BE2C (cell line): Measurements from ENCODE around the gene SMIM5.
"Not testable (repeated sequence)": the region's sequence is repeated elsewhere in the genome, so short reads cannot be mapped to it uniquely, and the experiment has no call there.

Experiments
- DNase-seq: peaks from one replicate; pipeline ENCODE4 v3.0.0-alpha.2; 2020
- H3K27me3 ChIP-seq: fragments of 250-450 bp; sonication (Bioruptor Pico); 2 replicates; pipeline ENCODE4 v1.5.1; 2020; ENCODE audit warnings: mild to moderate bottlenecking
- H3K36me3 ChIP-seq: fragments of 250-450 bp; sonication (Bioruptor Pico); 2 replicates; pipeline ENCODE4 v1.5.1; 2020; ENCODE audit warnings: mild to moderate bottlenecking
- H3K4me1 ChIP-seq: fragments of 250-450 bp; sonication (Bioruptor Pico); 2 replicates; pipeline ENCODE4 v1.5.1; 2020
- H3K4me3 ChIP-seq: 2 replicates; pipeline ENCODE4 v1.5.1; 2011; ENCODE audit warnings: low read depth, low read length
- H3K9me3 ChIP-seq: fragments of 250-450 bp; sonication (Bioruptor Pico); 2 replicates; pipeline ENCODE4 v1.5.1; 2020
- TF ChIP-seq, protein P1 (sequence below): IDR thresholded peaks from 2 replicates; pipeline ENCODE4 v1.5.1; 2012; ENCODE audit warnings: mild to moderate bottlenecking, low read depth, low read length

The SMIM5 gene

DNA sequence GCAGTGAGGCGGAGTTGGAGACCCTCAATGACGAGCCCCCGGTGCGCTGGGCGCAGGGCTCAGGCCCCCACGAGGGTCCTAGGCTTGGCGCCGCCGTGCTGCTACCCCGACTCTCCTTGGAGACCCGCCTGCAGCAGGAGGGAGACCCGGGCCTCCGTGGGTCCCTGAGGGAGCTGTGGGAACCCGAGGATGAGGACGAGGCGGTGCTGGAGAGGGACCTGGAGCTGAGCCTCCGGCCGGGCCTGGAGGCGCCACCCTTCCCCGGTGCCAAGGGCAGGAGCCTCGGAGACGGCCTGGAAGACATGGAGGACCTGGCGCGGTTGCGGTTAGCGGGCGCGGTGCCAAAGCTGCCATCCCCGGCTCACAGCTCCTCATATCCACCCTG is 43.3 kb upstream of the SMIM5 start:
- no peaks in the 10 kb centered on the region for H3K36me3 ChIP-seq
- peak overlapping the region; percentile 51 for H3K4me3 ChIP-seq
- DNase-seq: no peak
- H3K9me3 ChIP-seq: no peaks in the 10 kb centered on the region
- H3K27me3 ChIP-seq: no peaks in the 10 kb centered on the region
- H3K4me1 ChIP-seq: no peaks in the 10 kb centered on the region
- TF ChIP-seq, protein P1, sequence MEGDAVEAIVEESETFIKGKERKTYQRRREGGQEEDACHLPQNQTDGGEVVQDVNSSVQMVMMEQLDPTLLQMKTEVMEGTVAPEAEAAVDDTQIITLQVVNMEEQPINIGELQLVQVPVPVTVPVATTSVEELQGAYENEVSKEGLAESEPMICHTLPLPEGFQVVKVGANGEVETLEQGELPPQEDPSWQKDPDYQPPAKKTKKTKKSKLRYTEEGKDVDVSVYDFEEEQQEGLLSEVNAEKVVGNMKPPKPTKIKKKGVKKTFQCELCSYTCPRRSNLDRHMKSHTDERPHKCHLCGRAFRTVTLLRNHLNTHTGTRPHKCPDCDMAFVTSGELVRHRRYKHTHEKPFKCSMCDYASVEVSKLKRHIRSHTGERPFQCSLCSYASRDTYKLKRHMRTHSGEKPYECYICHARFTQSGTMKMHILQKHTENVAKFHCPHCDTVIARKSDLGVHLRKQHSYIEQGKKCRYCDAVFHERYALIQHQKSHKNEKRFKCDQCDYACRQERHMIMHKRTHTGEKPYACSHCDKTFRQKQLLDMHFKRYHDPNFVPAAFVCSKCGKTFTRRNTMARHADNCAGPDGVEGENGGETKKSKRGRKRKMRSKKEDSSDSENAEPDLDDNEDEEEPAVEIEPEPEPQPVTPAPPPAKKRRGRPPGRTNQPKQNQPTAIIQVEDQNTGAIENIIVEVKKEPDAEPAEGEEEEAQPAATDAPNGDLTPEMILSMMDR: no peak

DNA sequence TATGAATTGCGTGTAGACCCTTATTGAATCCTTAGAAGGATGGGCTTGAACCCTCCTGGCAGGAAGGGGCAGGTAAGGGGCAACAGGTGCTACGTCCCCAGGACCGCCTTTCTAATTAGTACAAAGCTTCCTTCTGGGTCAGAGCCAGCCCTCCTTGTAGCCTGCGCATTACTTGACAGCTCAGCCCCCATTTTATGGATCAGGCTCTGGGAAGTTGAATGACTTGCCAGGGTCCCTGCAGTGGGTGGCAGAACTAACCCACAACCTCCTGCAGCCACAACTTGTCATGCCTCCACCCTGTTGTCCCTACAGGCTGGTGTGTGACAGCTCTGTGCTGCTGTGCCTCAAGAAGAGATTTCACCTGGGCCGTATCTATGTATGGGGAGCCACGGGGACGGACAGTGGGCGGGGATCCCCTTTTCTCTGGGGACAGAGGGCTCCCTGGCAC is 42.9 kb upstream of the SMIM5 start:
- Histone ChIP-seq H3K9me3 (no peaks in the 10 kb centered on the region), H3K4me1 (no peaks in the 10 kb centered on the region), H3K27me3 (no peaks in the 10 kb centered on the region), H3K4me3 (no peak overlapping the region), H3K36me3 (no peaks in the 10 kb centered on the region)
- DNase-seq: no peak
- TF ChIP-seq, protein P1: no peak

DNA sequence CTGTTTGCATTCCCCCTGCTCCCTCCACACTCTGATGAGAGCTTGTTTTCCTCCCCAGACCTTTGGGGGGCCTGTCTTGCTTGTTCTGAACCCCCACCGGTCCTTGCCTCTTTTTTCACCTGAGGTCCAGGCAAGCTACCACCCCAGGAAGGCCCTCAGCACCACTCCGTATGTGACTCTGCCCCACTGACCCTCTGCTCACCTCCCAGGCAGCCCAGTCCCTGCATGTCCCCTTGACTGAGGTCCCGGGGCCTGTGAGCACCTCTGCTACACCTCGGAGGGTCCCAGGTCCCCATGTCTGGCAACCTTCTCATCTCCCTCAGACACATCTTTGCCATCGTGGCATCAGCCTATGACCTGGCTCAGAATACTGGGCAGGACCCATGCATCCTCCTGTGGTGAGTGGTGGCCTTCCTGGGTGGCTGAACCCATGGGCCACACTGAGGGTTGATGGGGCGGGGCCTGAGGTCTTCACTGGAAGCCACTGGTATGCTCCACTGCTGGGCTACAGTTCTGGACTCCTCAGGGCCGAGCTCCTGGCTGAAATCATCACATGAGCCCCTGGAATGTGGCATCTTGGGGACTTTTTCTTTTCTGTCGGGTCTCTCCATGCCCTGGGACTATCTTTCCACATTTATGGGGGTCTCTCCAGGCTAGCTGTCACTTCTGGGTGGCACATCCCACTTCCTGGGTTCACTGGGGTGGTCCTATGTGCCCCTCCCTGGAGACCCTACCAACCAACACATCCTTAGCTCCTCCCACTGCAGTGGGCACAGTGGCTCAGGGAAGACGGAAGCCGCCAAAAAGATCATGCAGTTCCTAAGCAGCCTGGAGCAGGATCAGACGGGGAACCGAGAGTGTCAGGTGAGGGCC is 42.1 kb upstream of the SMIM5 start:
- TF ChIP-seq, protein P1: no peak
- Histone ChIP-seq H3K9me3 (no peaks in the 10 kb centered on the region), H3K36me3 (no peaks in the 10 kb centered on the region), H3K27me3 (no peaks in the 10 kb centered on the region), H3K4me3 (no peak overlapping the region), H3K4me1 (no peaks in the 10 kb centered on the region)
- DNase-seq: no peak

DNA sequence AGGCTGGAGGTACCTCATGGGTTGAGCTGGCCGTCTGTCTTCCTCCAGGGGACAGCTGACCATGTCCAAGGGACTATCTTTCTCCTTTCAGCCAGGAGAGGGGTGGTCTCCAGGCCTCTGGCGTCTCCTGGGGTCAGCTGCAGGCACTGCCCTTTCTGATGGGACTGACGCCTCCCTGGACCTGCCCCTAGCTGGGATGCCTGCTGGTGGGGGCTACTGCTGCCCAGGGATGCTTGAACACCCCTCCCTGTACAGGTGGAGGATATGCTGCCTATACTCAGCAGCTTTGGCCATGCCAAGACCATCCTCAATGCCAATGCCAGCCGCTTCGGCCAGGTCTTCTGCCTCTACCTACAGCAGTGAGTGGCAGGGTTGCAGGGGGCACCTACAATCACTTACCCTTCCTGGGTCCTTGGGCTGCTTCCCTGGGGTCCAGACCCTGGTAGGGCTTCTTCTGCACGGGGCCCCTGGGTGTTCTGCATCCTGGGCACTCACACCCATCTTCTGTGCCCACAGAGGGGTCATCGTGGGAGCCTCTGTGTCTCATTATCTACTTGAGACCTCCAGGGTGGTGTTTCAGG is 41.4 kb upstream of the SMIM5 start:
- TF ChIP-seq, protein P1: no peak
- Histone ChIP-seq H3K4me1 (no peaks in the 10 kb centered on the region), H3K27me3 (no peaks in the 10 kb centered on the region), H3K4me3 (no peak overlapping the region), H3K36me3 (no peaks in the 10 kb centered on the region), H3K9me3 (no peaks in the 10 kb centered on the region)
- no peak for DNase-seq

DNA sequence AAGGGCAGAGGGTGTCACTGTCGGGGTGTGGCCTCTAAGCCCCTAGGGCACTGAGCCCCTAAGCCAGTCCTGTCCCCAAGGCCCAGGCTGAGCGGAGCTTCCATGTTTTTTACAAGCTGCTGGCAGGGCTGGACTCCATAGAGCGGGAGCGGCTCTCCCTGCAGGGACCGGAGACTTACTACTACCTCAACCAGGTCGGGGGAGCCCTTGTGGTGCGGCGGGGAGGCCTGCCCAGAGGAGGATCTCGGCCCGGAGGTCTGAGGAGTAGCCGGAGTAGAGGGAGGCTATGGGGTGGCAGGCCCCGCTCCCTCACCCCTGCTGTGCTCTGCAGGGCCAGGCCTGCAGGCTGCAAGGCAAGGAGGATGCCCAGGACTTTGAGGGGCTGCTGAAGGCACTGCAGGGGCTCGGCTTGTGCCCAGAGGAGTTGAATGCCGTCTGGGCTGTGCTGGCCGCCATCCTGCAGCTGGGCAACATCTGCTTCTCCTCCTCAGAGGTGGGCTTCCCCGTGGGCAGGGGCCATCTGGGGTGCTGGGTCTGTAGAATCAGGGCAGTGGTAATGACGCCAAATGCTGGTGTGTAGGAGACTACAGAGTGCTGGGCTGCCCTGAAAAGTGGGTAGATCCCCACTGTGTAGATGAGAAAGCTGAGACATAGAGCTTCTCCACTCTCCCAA is 40.8 kb upstream of the SMIM5 start:
- no peak for DNase-seq
- no peaks in the 10 kb centered on the region for H3K36me3 ChIP-seq
- TF ChIP-seq, protein P1: no peak
- H3K4me3 ChIP-seq: no peak overlapping the region
- H3K27me3 ChIP-seq: no peaks in the 10 kb centered on the region
- no peaks in the 10 kb centered on the region for H3K9me3 ChIP-seq
- no peaks in the 10 kb centered on the region for H3K4me1 ChIP-seq

DNA sequence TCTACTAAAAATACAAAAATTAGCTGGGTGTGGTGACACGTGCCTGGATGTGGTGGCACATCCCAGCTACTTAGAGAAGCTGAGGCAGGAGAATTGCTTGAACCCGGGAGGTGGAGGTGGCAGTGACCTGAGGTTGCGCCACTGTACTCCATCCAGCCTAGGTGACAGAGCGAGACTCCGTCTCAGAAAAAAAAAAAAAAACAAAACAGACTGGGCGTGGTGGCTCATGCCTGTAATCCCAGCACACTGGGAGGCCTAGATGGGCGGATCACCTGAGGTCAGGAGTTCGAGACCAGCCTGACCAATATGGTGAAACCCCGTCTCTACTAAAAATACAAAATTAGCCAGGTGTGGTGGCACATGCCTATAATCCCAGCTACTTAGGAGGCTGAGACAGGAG is 39.8 kb upstream of the SMIM5 start:
- H3K36me3 ChIP-seq, H3K27me3 ChIP-seq, H3K4me3 ChIP-seq, DNase-seq, H3K9me3 ChIP-seq, H3K4me1 ChIP-seq: not testable (repeated sequence)
